ENCODE results near the gene LRFN4. TPM values are rescaled to one million over a fixed set of nuclear protein-coding genes. Genes with fewer than 3 reads are reported as not detected.

LRFN4 gene
- total and polyA plus RNA-seq, 10 of the 15 experiments (the other 5 are each of a cell fraction or from before 2014, with no cell fraction given): 0.03 to 43.8 (median 4.9) TPM

GRCh38 chr11:66868082-66868725 lies 11.3 kb downstream of the LRFN4 start:
- RAD21 ChIA-PET (ENCODE audit: unreplicated experiment): no interaction called here
- no peak overlapping the region for H3K9ac ChIP-seq (ENCODE audit: control insufficient read depth, insufficient read depth, low read length)
- H2AFZ ChIP-seq (ENCODE audit: control insufficient read depth, low read depth, low read length): peak overlapping the region; percentile 63
- POLR2A ChIA-PET: interaction anchor here (1.2 kb wide), 1 partner anchor 12 kb away, joined by 3 read pairs; no protein-coding TSS in a partner anchor
- H3K27me3 ChIP-seq (replicated peaks in 1 of 2; ENCODE audit: control insufficient read depth in 2 of 2, insufficient read depth in 2 of 2, low read length in 1 of 2): no peaks in the 10 kb centered on the region
- 72% methylated on average over 13 of the region's 13 CpGs for WGBS (ENCODE audit: insufficient coverage, insufficient replicate concordance, low lambda C conversion rate, missing lambda C conversion rate)
- TF ChIP-seq ZNF274 (IDR thresholded peaks at IDR 0.05; ENCODE audit: insufficient read depth, insufficient read length) (no peak), ZZZ3 (IDR thresholded peaks at IDR 0.05; ENCODE audit: control insufficient read depth, insufficient read length, low read depth) (no peak), CBFB (IDR thresholded peaks at IDR 0.05; ENCODE audit: low read depth) (no peak), PKNOX1 (IDR thresholded peaks at IDR 0.05) (peak; percentile 79), IRF5 (IDR thresholded peaks at IDR 0.05; ENCODE audit: borderline replicate concordance) (no peak)
- H3K4me1 ChIP-seq (ENCODE audit: control insufficient read depth, insufficient read depth, low read length): peaks cover 11% of the 10 kb centered on the region
- SMC1A ChIA-PET (ENCODE audit: uncharacterized antibody, unreplicated experiment): no interaction called here
- H3K9me3 ChIP-seq (replicated peaks; ENCODE audit: control insufficient read depth, insufficient read depth, low read length): no peaks in the 10 kb centered on the region
- ATAC-seq (no peak), FAIRE-seq (no peak), DNase-seq (ENCODE audit: low read depth, low spot score) (no peak)
- H3K79me2 ChIP-seq (ENCODE audit: control insufficient read depth, insufficient read depth, low read length): no peaks in the 10 kb centered on the region
- H3K4me3 ChIP-seq: no peak overlapping the region
- no peak overlapping the region for H3K27ac ChIP-seq (ENCODE audit: control insufficient read depth, insufficient read depth)
- CTCF ChIA-PET: interaction anchor here (1.0 to 1.7 kb wide), 2 partner anchors 26 to 174 kb away, joined by 3 to 6 read pairs; no protein-coding TSS in a partner anchor
- no TSS peak for BruUV-seq (replicated peaks)
- in situ Hi-C loops (cut with MboI) (no loop called here), intact Hi-C loops (cut with micrococcal nuclease; ENCODE audit: unreplicated experiment) (no loop called here)
- H3K36me3 ChIP-seq (ENCODE audit: control insufficient read depth in 2 of 2, insufficient read depth in 2 of 2, low read length in 1 of 2): no peaks in the 10 kb centered on the region
- no peaks in the 10 kb centered on the region for H4K20me1 ChIP-seq (ENCODE audit: control insufficient read depth, insufficient read depth)
- H3K4me2 ChIP-seq (ENCODE audit: control insufficient read depth, insufficient read depth): peak overlapping the region; percentile 74
